Astrocyte (in vitro differentiated cells and primary cell): ENCODE results near the gene ARSJ. TPM values are rescaled to one million over a fixed set of nuclear protein-coding genes. Genes with fewer than 3 reads are reported as not detected.

Experiments
- DNase-seq: peaks from one replicate; pipeline ENCODE4 v3.0.0-alpha.2; 2010; ENCODE audit warnings: low read depth
- FAIRE-seq: peaks from 2 replicates; lab custom pipeline; 2011; peaks lifted over from hg19 to GRCh38; lab: Jason Lieb, UNC
- H2AFZ ChIP-seq: 2 replicates; pipeline ENCODE4 v1.6.0; 2012; ENCODE audit warnings: low read depth, low read length, inconsistent platforms
- H3K27ac ChIP-seq: 2 replicates; pipeline ENCODE4 v1.5.1; 2011; ENCODE audit warnings: low read depth, low read length, inconsistent platforms
- H3K27me3 ChIP-seq: 2 replicates; pipeline ENCODE4 v1.6.0; 2011; ENCODE audit warnings: low read length, inconsistent platforms; ENCODE audit not compliant: insufficient read depth
- H3K36me3 ChIP-seq: 2 replicates; pipeline ENCODE4 v1.5.1; 2011; ENCODE audit warnings: low read length, inconsistent platforms; ENCODE audit not compliant: insufficient read depth
- H3K4me1 ChIP-seq: 2 replicates; pipeline ENCODE4 v1.5.1; 2011; ENCODE audit warnings: low read length, inconsistent platforms; ENCODE audit not compliant: insufficient read depth
- H3K4me2 ChIP-seq: 2 replicates; pipeline ENCODE4 v1.6.0; 2012; ENCODE audit warnings: low read length, inconsistent platforms
- H3K4me3 ChIP-seq: 2 replicates; pipeline ENCODE4 v1.5.1; 2011; ENCODE audit warnings: low read depth, mild to moderate bottlenecking, low read length, inconsistent platforms; ENCODE audit not compliant: insufficient read depth
- H3K79me2 ChIP-seq: 2 replicates; pipeline ENCODE4 v1.6.0; 2012; ENCODE audit warnings: mild to moderate bottlenecking, low read length, inconsistent platforms; ENCODE audit not compliant: insufficient read depth
- H3K9ac ChIP-seq: 2 replicates; pipeline ENCODE4 v1.6.0; 2012; ENCODE audit warnings: mild to moderate bottlenecking, low read length, inconsistent platforms
- H3K9me3 ChIP-seq: 2 replicates; pipeline ENCODE4 v1.5.1; 2012; ENCODE audit warnings: low read depth, mild to moderate bottlenecking, low read length, inconsistent platforms; ENCODE audit not compliant: insufficient read depth
- H4K20me1 ChIP-seq: 2 replicates; pipeline ENCODE4 v1.6.0; 2012; ENCODE audit warnings: low read length, inconsistent platforms; ENCODE audit not compliant: insufficient read depth
- H3K27ac Mint-ChIP-seq: one replicate; pipeline ENCODE4 v1.8.0; 2021; ENCODE audit warnings: mild to moderate bottlenecking, mixed read lengths; ENCODE audit not compliant: unreplicated experiment
- H3K27me3 Mint-ChIP-seq: one replicate; pipeline ENCODE4 v1.8.0; 2021; ENCODE audit warnings: low read depth, mixed read lengths; ENCODE audit not compliant: unreplicated experiment
- H3K36me3 Mint-ChIP-seq: one replicate; pipeline ENCODE4 v1.8.0; 2021; ENCODE audit warnings: low read depth, mixed read lengths; ENCODE audit not compliant: unreplicated experiment
- H3K4me1 Mint-ChIP-seq: one replicate; pipeline ENCODE4 v1.8.0; 2021; ENCODE audit warnings: low read depth, mixed read lengths; ENCODE audit not compliant: unreplicated experiment
- H3K4me3 Mint-ChIP-seq: one replicate; pipeline ENCODE4 v1.8.0; 2021; ENCODE audit warnings: mild to moderate bottlenecking, moderate library complexity, mixed read lengths; ENCODE audit not compliant: unreplicated experiment
- H3K9me3 Mint-ChIP-seq: one replicate; pipeline ENCODE4 v1.8.0; 2021; ENCODE audit warnings: mild to moderate bottlenecking, mixed read lengths; ENCODE audit not compliant: unreplicated experiment
- EZH2 ChIP-seq: IDR thresholded peaks from 2 replicates; pipeline ENCODE4 v1.6.1; 2012; ENCODE audit warnings: mild to moderate bottlenecking, low read length, inconsistent platforms; ENCODE audit not compliant: insufficient read depth
- total RNA-seq: library from RNA; stranded (reverse); gene quantifications from 2 replicates; pipeline ENCODE4 v1.2.1, GENCODE V29; 2021
- TF ChIP-seq, protein P1 (sequence below): IDR thresholded peaks from 2 replicates; pipeline ENCODE4 v1.5.1; 2011; ENCODE audit warnings: low read depth, mild to moderate bottlenecking, inconsistent platforms, low read length, moderate library complexity; ENCODE audit not compliant: insufficient read depth

The ARSJ gene
- total RNA-seq, 1 donor from 2014 or later = 66.5 TPM

DNA sequence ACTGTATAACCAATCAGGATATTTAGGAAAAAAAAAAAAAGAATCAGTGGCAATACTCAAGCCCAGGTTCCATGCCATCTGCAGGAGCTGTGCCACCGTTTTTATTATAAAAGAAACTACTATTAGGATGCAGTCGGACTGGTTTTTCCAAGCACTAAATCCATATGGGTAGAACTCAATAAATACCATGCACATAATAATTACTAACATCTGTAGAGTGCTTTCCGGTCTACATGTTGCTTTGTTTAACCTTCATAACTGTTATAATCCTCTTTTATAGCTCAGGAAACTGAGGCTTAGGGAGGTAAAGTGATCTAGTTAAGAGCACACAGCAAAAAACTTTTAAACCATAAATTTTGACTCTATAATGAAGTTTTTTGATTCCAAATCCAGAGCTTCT lies 24.0 kb downstream of the ARSJ start:
- Mint-ChIP-seq H3K4me3 (no peak overlapping the region), H3K27me3 (no peaks in the 10 kb centered on the region), H3K9me3 (no peaks in the 10 kb centered on the region), H3K36me3 (peaks cover 9% of the 10 kb centered on the region), H3K4me1 (peaks cover 38% of the 10 kb centered on the region), H3K27ac (no peak overlapping the region)
- no peak overlapping the region for H3K4me2 ChIP-seq
- H3K4me3 ChIP-seq = no peak overlapping the region
- H3K27ac ChIP-seq = no peak overlapping the region
- DNase-seq (no peak), FAIRE-seq (no peak)
- no peak overlapping the region for H3K9ac ChIP-seq
- peaks cover 90% of the 10 kb centered on the region for H3K79me2 ChIP-seq
- TF ChIP-seq, protein P1, sequence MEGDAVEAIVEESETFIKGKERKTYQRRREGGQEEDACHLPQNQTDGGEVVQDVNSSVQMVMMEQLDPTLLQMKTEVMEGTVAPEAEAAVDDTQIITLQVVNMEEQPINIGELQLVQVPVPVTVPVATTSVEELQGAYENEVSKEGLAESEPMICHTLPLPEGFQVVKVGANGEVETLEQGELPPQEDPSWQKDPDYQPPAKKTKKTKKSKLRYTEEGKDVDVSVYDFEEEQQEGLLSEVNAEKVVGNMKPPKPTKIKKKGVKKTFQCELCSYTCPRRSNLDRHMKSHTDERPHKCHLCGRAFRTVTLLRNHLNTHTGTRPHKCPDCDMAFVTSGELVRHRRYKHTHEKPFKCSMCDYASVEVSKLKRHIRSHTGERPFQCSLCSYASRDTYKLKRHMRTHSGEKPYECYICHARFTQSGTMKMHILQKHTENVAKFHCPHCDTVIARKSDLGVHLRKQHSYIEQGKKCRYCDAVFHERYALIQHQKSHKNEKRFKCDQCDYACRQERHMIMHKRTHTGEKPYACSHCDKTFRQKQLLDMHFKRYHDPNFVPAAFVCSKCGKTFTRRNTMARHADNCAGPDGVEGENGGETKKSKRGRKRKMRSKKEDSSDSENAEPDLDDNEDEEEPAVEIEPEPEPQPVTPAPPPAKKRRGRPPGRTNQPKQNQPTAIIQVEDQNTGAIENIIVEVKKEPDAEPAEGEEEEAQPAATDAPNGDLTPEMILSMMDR = no peak
- TF ChIP-seq EZH2 = no peak
- H3K36me3 ChIP-seq = peaks cover 36% of the 10 kb centered on the region
- no peaks in the 10 kb centered on the region for H3K9me3 ChIP-seq
- no peaks in the 10 kb centered on the region for H3K27me3 ChIP-seq
- H2AFZ ChIP-seq = no peak overlapping the region
- H3K4me1 ChIP-seq = peaks cover 36% of the 10 kb centered on the region
- H4K20me1 ChIP-seq = no peaks in the 10 kb centered on the region

DNA sequence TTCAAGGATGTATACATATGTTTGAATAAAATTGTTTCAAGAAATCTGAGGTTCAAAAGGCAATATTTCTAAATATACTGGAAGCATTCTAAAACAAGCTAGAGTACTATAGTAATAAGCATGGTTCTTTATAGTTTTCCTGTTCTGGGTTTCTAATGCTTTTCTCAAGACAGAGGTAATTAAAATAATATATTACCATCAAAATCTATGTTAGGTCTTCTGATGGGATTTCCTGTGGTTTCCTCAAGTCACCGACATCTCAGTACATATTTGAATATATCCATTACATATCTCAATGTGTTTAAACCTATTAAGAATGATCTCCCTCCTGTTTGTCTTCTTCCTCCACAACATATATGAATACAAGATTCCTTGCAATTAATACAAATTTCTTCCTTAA lies 25.6 kb downstream of the ARSJ start:
- FAIRE-seq (peak; percentile 5), DNase-seq (no peak)
- H3K4me3 Mint-ChIP-seq = no peak overlapping the region
- Histone ChIP-seq H3K9ac (no peak overlapping the region), H3K9me3 (no peaks in the 10 kb centered on the region), H3K27ac (no peak overlapping the region), H4K20me1 (no peaks in the 10 kb centered on the region), H2AFZ (no peak overlapping the region), H3K4me2 (no peak overlapping the region), H3K36me3 (peaks cover 43% of the 10 kb centered on the region), H3K4me3 (no peak overlapping the region), H3K4me1 (peaks cover 23% of the 10 kb centered on the region), H3K27me3 (no peaks in the 10 kb centered on the region), H3K79me2 (peaks cover 99% of the 10 kb centered on the region)
- TF ChIP-seq EZH2 = no peak
- TF ChIP-seq, protein P1 = no peak
- H3K36me3 Mint-ChIP-seq = peaks cover 12% of the 10 kb centered on the region
- no peaks in the 10 kb centered on the region for H3K27me3 Mint-ChIP-seq
- H3K4me1 Mint-ChIP-seq = peaks cover 25% of the 10 kb centered on the region
- H3K9me3 Mint-ChIP-seq = no peaks in the 10 kb centered on the region
- no peak overlapping the region for H3K27ac Mint-ChIP-seq

DNA sequence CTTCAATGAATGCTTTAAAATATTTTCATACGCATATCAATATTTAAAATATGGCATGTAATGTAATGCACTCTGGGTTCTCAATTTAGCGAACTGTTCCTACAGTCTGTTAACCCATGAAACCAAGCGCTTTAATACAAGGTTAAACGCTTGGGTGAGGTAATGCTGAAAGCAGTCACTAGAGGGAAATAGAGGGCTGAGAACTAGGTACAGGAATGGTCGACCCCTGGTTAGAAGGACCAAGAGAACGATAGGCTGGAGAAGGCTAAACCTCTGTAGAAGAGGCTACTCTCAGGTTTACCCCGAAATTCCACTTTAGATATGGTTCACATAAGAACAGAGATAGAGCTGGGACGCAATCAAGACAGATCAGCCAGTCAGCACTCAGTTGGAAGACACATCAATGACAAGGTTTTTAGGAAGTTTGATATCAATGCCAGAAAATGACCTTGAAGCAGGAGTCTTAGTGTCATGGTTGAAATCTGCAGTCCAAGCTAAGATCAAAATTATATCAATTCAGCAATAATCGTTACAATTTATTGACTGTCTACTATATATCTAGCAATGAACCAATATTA lies 26.9 kb downstream of the ARSJ start:
- no peaks in the 10 kb centered on the region for H3K9me3 Mint-ChIP-seq
- Histone ChIP-seq H3K4me1 (peaks cover 11% of the 10 kb centered on the region), H2AFZ (no peak overlapping the region), H4K20me1 (no peaks in the 10 kb centered on the region), H3K9ac (no peak overlapping the region), H3K4me3 (no peak overlapping the region), H3K27me3 (no peaks in the 10 kb centered on the region), H3K4me2 (peak overlapping the region; percentile 15), H3K36me3 (peaks cover 33% of the 10 kb centered on the region), H3K79me2 (peaks cover 99% of the 10 kb centered on the region), H3K27ac (no peak overlapping the region), H3K9me3 (no peaks in the 10 kb centered on the region)
- peak overlapping the region; percentile 6 for H3K27ac Mint-ChIP-seq
- FAIRE-seq (peak; percentile 47), DNase-seq (peak; percentile 40)
- TF ChIP-seq, protein P1 = peak; percentile 86
- TF ChIP-seq EZH2 = no peak
- peaks cover 13% of the 10 kb centered on the region for H3K4me1 Mint-ChIP-seq
- peaks cover 17% of the 10 kb centered on the region for H3K36me3 Mint-ChIP-seq
- H3K4me3 Mint-ChIP-seq = no peak overlapping the region
- no peaks in the 10 kb centered on the region for H3K27me3 Mint-ChIP-seq
